GM12878 (cell line): ENCODE measurements around the gene ORC1. TPM values are rescaled to one million over a fixed set of nuclear protein-coding genes. Genes with fewer than 3 reads are reported as not detected.

ENCODE experiments used
- ATAC-seq: fragments of 200-7000 bp; cut with Tn5 transposase; 3 replicates; pipeline ENCODE4 v1.9.1; 2020; ENCODE audit warnings: mild to moderate bottlenecking, moderate library complexity
- BruUV-seq: library from RNA; stranded (reverse); fragments of 400-500 nt; replicated peaks from 2 replicates; lab custom pipeline; 2021; lab: Mats Ljungman, UMichigan
- CTCF ChIA-PET: fragments of 300-600 bp; sonication (Branson Sonifier 250); formaldehyde crosslinking; extraction: SDS; loops from one replicate; lab custom pipeline; 2021; ENCODE audit warnings: inconsistent platforms; lab: Yijun Ruan, JAX
- POLR2A ChIA-PET: fragments of 350-600 bp; formaldehyde crosslinking; extraction: SDS; loops from one replicate; lab custom pipeline; 2021; ENCODE audit warnings: inconsistent platforms; lab: Charles Lee
- RAD21 ChIA-PET: fragments of 300-600 bp; sonication (Branson Sonifier 250); formaldehyde crosslinking; loops from one replicate; lab custom pipeline; 2023; ENCODE audit warnings: antibody characterized with exemption; ENCODE audit not compliant: unreplicated experiment; lab: Charles Lee
- SMC1A ChIA-PET: fragments of 300-600 bp; sonication (Branson Sonifier 250); formaldehyde crosslinking; loops from one replicate; lab custom pipeline; 2023; ENCODE audit not compliant: unreplicated experiment, uncharacterized antibody; lab: Charles Lee
- DNase-seq: peaks from one replicate; pipeline ENCODE4 v3.0.0-alpha.2; 2011; ENCODE audit warnings: low read depth, low spot score
- FAIRE-seq: peaks from 3 replicates; lab custom pipeline; 2011; peaks lifted over from hg19 to GRCh38; lab: Jason Lieb, UNC
- H2AFZ ChIP-seq: 2 replicates; pipeline ENCODE4 v1.6.0; 2011; ENCODE audit warnings: low read depth, low read length, control low read depth; ENCODE audit not compliant: control insufficient read depth
- H3K27ac ChIP-seq: 2 replicates; pipeline ENCODE4 v1.5.1; 2011; ENCODE audit warnings: control low read depth; ENCODE audit not compliant: control insufficient read depth, insufficient read depth
- H3K27me3 ChIP-seq, 2 experiments: replicated peaks in 1 of 2; 2 replicates each; pipeline versions ENCODE4 v1.6.0 to v1.6.1; 2011; ENCODE audit warnings: low read length in 1 of 2; ENCODE audit not compliant: control insufficient read depth in 2 of 2, insufficient read depth in 2 of 2
- H3K36me3 ChIP-seq, 2 experiments: 2 replicates each; pipeline ENCODE4 v1.5.1; 2011; ENCODE audit warnings: low read length in 1 of 2; ENCODE audit not compliant: control insufficient read depth in 2 of 2, insufficient read depth in 2 of 2
- H3K4me1 ChIP-seq: 2 replicates; pipeline ENCODE4 v1.6.1; 2011; ENCODE audit warnings: mild to moderate bottlenecking, low read length, moderate library complexity, mixed read lengths; ENCODE audit not compliant: control insufficient read depth, insufficient read depth
- H3K4me2 ChIP-seq: 2 replicates; pipeline ENCODE4 v1.6.0; 2011; ENCODE audit warnings: control low read depth; ENCODE audit not compliant: control insufficient read depth, insufficient read depth
- H3K4me3 ChIP-seq: fragments of 200-600 bp; sonication (generic); 2 replicates; pipeline ENCODE4 v1.5.1; 2016
- H3K79me2 ChIP-seq: 2 replicates; pipeline ENCODE4 v1.6.0; 2011; ENCODE audit warnings: low read length; ENCODE audit not compliant: control insufficient read depth, insufficient read depth
- H3K9ac ChIP-seq: 2 replicates; pipeline ENCODE4 v1.8.0; 2011; ENCODE audit warnings: low read length, control low read depth, mixed read lengths; ENCODE audit not compliant: control insufficient read depth, insufficient read depth
- H3K9me3 ChIP-seq: replicated peaks from 3 replicates; pipeline ENCODE4 v1.5.1; 2011; ENCODE audit warnings: mild to moderate bottlenecking, low read length; ENCODE audit not compliant: control insufficient read depth, insufficient read depth
- H4K20me1 ChIP-seq: 2 replicates; pipeline ENCODE4 v1.6.0; 2011; ENCODE audit not compliant: control insufficient read depth, insufficient read depth
- BCLAF1 ChIP-seq: fragments of 450-650 bp; IDR thresholded peaks from 2 replicates; pipeline ENCODE4 v1.6.1; 2017; ENCODE audit warnings: antibody characterized with exemption, mild to moderate bottlenecking, moderate library complexity
- CHD1 ChIP-seq: IDR thresholded peaks from 2 replicates; pipeline ENCODE4 v1.6.1; 2012; ENCODE audit warnings: low read depth, low read length, improper control_type of control experiment
- GABPA ChIP-seq: IDR thresholded peaks from 2 replicates; pipeline ENCODE4 v1.6.1; 2014; ENCODE audit warnings: antibody characterized with exemption, low read depth, mild to moderate bottlenecking, inconsistent platforms
- HCFC1 ChIP-seq: fragments of 150-350 bp; IDR thresholded peaks from 2 replicates; pipeline ENCODE4 v1.6.1; 2014; ENCODE audit warnings: low read length
- JUNB ChIP-seq: IDR thresholded peaks from 2 replicates; pipeline ENCODE4 v1.6.1; 2016; ENCODE audit warnings: antibody characterized with exemption, mild to moderate bottlenecking
- KLF5 ChIP-seq: fragments of 450-650 bp; IDR thresholded peaks from 2 replicates; pipeline ENCODE4 v1.6.1; 2014; ENCODE audit warnings: mild to moderate bottlenecking; ENCODE audit not compliant: partially characterized antibody
- MXI1 ChIP-seq: fragments of 150-350 bp; IDR thresholded peaks from 2 replicates; pipeline ENCODE4 v1.6.1; 2011; ENCODE audit warnings: low read depth, mild to moderate bottlenecking, inconsistent platforms, low read length, improper control_type of control experiment
- MYB ChIP-seq: fragments of 150-350 bp; IDR thresholded peaks from 2 replicates; pipeline ENCODE4 v1.6.1; 2014; ENCODE audit warnings: mild to moderate bottlenecking, low read depth, low read length, borderline replicate concordance
- MYC ChIP-seq: IDR thresholded peaks from 2 replicates; pipeline ENCODE4 v1.6.1; 2011; ENCODE audit warnings: mild to moderate bottlenecking, low read length, moderate library complexity, inconsistent platforms; ENCODE audit not compliant: insufficient read depth, insufficient replicate concordance, insufficient read length, severe bottlenecking
- NKRF ChIP-seq: fragments of 450-650 bp; conservative IDR thresholded peaks from 2 replicates; pipeline ENCODE4 v1.6.1; 2017; ENCODE audit warnings: mild to moderate bottlenecking, moderate library complexity
- PML ChIP-seq: IDR thresholded peaks from 2 replicates; pipeline ENCODE4 v1.6.1; 2012; ENCODE audit warnings: low read length, inconsistent platforms
- POLR2A ChIP-seq: IDR thresholded peaks from 2 replicates; pipeline ENCODE4 v1.6.1; 2011; ENCODE audit warnings: low read depth, mild to moderate bottlenecking, low read length
- RAD21 ChIP-seq: IDR thresholded peaks from 2 replicates; pipeline ENCODE4 v1.6.1; 2011; ENCODE audit warnings: mild to moderate bottlenecking, low read depth, low read length, moderate library complexity; ENCODE audit not compliant: insufficient read depth
- SREBF2 ChIP-seq: IDR thresholded peaks from 2 replicates; pipeline ENCODE4 v1.6.1; 2012; ENCODE audit warnings: mild to moderate bottlenecking, low read length
- WRNIP1 ChIP-seq: IDR thresholded peaks from 2 replicates; pipeline ENCODE4 v1.6.1; 2011; ENCODE audit warnings: low read depth, low read length, improper control_type of control experiment, borderline replicate concordance
- ZNF384 ChIP-seq: IDR thresholded peaks from 2 replicates; pipeline ENCODE4 v1.6.1; 2012; ENCODE audit warnings: low read depth, mild to moderate bottlenecking, low read length, improper control_type of control experiment, borderline replicate concordance
- ZZZ3 ChIP-seq: IDR thresholded peaks from 2 replicates; pipeline ENCODE4 v1.6.1; 2011; ENCODE audit warnings: low read depth; ENCODE audit not compliant: control insufficient read depth, insufficient read length
- WGBS: methylation state at CpG from one replicate; pipeline ENCODE4 v1.1.6; 2016; ENCODE audit warnings: low lambda C conversion rate; ENCODE audit not compliant: insufficient replicate concordance, insufficient coverage; ENCODE audit errors: missing lambda C conversion rate; 5-methylcytosine and 5-hydroxymethylcytosine counted together
- in situ Hi-C: fragments of 300-500 bp; cut with MboI; formaldehyde crosslinking; loops from 9 replicates; pipeline ENCODE4 v1.14.3; 2018; ENCODE audit warnings: mixed read lengths
- intact Hi-C: fragments of 100-400 bp; cut with micrococcal nuclease; formaldehyde crosslinking; loops from one replicate; pipeline ENCODE4 v1.14.2; 2022; ENCODE audit not compliant: unreplicated experiment
- polyA plus RNA-seq, 11 experiments: library from polyadenylated mRNA; depleted of rRNA in 4 of 11; unstranded in 6 of 11; stranded (reverse) in 5 of 11; fragments of >200 nt; fragmentation: Nextera tagmentation in 4 of 11; fragmentation: Illumina TruSeq in 1 of 11; extraction: Ambion mirVana in 4 of 11; extraction: Trizol in 1 of 11; gene quantifications; 1 replicate in 1 of 11; 2 replicates in 10 of 11; pipeline versions ENCODE4 v1.2.1 to v1.2.3, GENCODE V29; 2011 to 2016; ENCODE audit warnings: inconsistent platforms in 2 of 11, missing spikeins in 2 of 11, low read depth in 1 of 11
- total RNA-seq, 4 experiments: library from RNA; depleted of rRNA in 3 of 4; stranded (reverse); fragments of >200 nt in 3 of 4; fragmentation: Illumina TruSeq in 1 of 4; extraction: Trizol in 1 of 4; gene quantifications; 2 replicates each; pipeline versions ENCODE4 v1.2.1 to v1.2.3, GENCODE V29; 2013 to 2021

The ORC1 gene
- total and polyA plus RNA-seq, 10 of the 15 experiments (the other 5 are each of a cell fraction or from before 2014, with no cell fraction given), result 7.7 to 34.6 (median 28.7) TPM

GRCh38 chr1:52323731-52324130 is 80.5 kb downstream of the ORC1 start:
- FAIRE-seq (no peak), DNase-seq (no peak), ATAC-seq (no peak)
- no peaks in the 10 kb centered on the region for H4K20me1 ChIP-seq
- H3K79me2 ChIP-seq, result no peaks in the 10 kb centered on the region
- no peaks in the 10 kb centered on the region for H3K4me1 ChIP-seq
- 80% methylated on average over 6 of the region's 8 CpGs for WGBS
- H3K36me3 ChIP-seq, result no peaks in the 10 kb centered on the region
- H3K27me3 ChIP-seq, result no peaks in the 10 kb centered on the region
- H3K27ac ChIP-seq, result no peak overlapping the region
- POLR2A ChIA-PET, result interaction anchor here (0.7 kb wide), 1 partner anchor 270 kb away, joined by 6 read pairs; no protein-coding TSS in a partner anchor
- H3K9me3 ChIP-seq, result no peaks in the 10 kb centered on the region
- intact Hi-C loops (no loop called here), in situ Hi-C loops (no loop called here)
- no peak overlapping the region for H3K4me2 ChIP-seq
- no peak overlapping the region for H2AFZ ChIP-seq
- no peak overlapping the region for H3K9ac ChIP-seq
- CTCF ChIA-PET, result interaction anchor here (0.6 kb wide), 1 partner anchor 527 kb away, joined by 3 read pairs; no protein-coding TSS in a partner anchor
- RAD21 ChIA-PET, result no interaction called here
- TF ChIP-seq RAD21 (no peak), MYB (no peak), JUNB (no peak), ZZZ3 (no peak), HCFC1 (no peak), SREBF2 (no peak), POLR2A (no peak), BCLAF1 (no peak), GABPA (no peak), NKRF (no peak), CHD1 (no peak), ZNF384 (no peak), PML (no peak), WRNIP1 (no peak), MYC (no peak), MXI1 (no peak), KLF5 (no peak)
- SMC1A ChIA-PET, result interaction anchor here (0.6 to 1.0 kb wide), 2 partner anchors 10 to 215 kb away, joined by 3 read pairs; no protein-coding TSS in a partner anchor
- no TSS peak for BruUV-seq
- no peak overlapping the region for H3K4me3 ChIP-seq
